Measurements from ENCODE around the gene TRAK1.

TRAK1 gene

GRCh38 chr3:42183991-42184632, 93.0 kb downstream of the TRAK1 start:
- no peak for DNase-seq

DNA sequence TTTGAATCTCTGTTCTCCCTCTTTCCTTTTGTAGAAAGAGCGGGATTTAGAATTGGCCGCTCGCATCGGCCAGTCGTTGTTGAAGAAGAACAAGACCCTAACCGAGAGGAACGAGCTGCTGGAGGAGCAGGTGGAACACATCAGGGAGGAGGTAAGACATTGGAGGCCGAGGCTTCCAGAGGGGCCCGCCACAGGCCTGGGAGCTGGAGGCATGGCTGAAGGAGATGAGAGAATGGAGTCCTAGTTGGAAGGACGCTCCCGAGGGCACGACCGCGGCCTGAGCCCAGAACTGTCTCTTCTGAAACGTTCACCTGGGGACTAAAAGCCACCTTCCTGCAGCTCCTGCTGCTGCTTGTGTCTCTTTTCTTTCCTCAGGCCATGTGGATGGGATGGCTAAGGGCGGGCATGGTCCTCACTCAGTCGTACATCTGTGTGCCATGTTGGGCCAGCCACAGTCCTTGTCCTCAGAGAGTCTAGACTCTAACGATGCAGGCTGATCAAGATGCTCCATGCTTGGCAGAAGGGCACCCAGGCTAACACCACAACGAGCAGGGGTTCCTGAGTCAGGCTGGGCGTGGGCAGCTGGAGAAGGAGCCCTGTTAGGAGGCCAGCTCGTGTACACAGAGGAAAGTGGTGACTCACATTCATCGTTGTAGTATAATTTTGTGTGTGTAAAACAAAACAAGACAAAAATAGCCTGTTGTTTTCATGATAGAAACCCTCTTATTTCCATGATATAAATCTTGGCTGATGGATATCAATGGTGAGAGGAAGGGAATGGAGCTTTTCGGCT, 93.7 kb downstream of the TRAK1 start:
- no peak for DNase-seq

DNA sequence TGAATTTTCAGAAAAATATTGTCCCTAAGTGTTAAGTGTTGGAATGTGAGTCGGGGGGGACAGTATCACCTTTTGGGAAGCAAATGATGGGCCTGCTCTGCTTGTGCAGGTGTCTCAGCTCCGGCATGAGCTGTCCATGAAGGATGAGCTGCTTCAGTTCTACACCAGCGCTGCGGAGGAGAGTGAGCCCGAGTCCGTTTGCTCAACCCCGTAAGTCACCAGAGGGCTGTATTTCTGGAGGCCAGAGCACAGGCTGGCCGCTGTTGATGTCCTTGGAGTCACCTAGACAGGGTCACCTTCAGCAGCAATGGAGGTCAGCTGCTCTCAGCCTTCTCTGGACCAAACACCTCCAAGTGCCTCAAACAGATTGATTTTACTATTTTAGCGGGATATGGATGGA, 96.8 kb downstream of the TRAK1 start:
- DNase-seq: no peak

- DNase-seq: no peak
Observed at GRCh38 chr3:42188376-42188775, 97.2 kb downstream of the TRAK1 start.

DNA sequence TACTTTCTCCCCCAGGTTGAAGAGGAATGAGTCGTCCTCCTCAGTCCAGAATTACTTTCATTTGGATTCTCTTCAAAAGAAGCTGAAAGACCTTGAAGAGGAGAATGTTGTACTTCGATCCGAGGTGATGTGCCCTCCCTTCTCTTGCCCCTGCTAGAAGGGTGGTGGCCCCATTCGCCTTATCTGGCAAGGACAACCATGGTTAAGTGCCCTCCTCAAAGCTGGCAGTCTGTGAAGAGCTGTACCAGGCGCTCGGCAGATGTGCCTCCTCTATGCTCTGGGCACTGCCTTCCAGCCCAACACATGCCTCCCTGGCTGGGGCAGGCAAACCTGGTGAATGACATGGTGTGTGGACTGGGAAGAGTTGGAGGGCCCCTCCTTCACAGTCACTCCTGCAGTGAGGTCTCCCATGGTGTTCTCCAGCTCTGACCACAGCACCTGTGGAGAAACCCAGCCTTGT, 97.9 kb downstream of the TRAK1 start:
- no peak for DNase-seq

DNA sequence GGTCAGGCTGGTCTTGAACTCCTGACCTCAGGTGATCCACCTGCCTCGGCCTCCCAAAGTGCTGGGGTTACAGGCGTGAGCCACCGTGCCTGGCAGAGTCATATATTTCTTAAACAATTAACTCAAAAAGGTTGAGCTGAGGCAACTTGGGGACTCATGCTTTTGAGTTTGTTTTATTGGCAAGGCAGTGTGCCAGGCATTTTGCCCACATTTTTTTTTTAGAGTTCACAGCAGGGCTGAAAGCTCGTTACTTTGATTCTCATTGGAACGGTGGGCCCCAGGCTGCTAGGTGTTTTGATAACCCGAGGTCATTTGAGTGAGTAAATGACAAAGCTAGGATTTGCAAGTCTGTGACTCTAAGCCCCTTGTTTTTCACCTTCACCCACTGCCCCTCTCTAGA, 98.6 kb downstream of the TRAK1 start:
- no peak for DNase-seq

GRCh38 chr3:42190701-42191442, 99.7 kb downstream of the TRAK1 start:
- peak; percentile 21 for DNase-seq

GRCh38 chr3:42191443-42191747, 100.2 kb downstream of the TRAK1 start:
- no peak for DNase-seq

- peak; percentile 6 for DNase-seq
Observed at GRCh38 chr3:42192334-42193200, 101.4 kb downstream of the TRAK1 start.

GRCh38 chr3:42194943-42195510, 103.9 kb downstream of the TRAK1 start:
- DNase-seq: no peak

DNA sequence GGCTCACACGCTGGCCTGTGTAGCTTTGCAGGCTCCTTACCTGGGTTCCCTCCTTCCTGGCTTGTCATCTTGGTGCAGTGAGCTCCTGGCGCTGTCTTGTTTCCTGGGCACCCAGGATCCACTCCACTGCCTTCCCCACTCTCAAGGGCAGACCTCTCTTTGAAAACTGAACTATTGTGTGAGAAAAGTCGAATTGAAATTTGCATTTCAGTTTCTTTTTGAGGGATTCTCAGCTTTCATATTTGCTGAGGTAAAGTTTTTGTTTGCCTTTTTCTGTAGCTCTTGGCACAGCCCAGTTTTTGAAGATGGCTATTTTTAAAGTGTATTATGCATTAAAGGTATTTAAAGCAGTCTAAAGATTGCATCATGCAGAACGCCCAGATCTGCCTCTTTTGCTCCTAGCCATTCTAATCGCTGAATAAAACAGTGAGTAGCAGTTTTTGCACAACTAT, 104.7 kb downstream of the TRAK1 start:
- peak; percentile 46 for DNase-seq

GRCh38 chr3:42198709-42199108, 107.6 kb downstream of the TRAK1 start:
- no peak for DNase-seq

GRCh38 chr3:42202217-42202865, 111.2 kb downstream of the TRAK1 start:
- no peak for DNase-seq

DNA sequence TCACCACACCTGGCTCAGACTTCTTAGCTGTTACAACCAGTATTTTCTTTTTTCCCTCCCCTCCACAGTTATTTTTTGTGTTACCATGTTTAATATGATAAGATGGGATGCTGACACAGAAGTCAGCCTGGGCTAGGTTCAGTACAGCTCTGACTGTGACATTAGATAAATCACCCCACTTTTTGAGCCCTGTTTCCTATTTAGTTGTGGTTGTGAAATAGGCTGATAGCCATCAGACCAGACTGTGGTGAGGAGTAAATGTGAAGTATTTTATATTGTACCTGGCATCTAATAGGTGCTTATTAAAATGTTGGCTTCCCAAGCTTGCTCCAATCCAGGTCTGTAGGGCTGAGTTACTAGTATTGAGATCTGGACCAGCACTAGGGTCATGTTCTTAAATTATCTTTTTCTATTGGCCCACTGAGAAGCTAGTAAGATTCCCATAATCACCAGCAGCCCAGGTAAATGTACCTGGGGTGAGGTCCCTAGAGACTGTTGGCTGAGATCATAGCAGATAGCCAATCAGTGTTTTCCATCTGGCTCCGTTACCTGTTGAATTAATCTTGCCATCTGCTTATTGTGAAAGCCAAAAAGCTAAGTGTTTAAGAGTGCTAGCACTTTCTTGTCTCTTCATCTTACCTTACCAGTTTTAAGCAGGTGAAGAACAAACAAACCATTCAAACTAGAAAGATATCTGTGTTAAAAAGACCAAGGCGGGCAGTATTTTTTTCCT, 113.9 kb downstream of the TRAK1 start:
- DNase-seq: no peak

- no peak for DNase-seq
Observed at GRCh38 chr3:42205800-42206514, 114.8 kb downstream of the TRAK1 start.

GRCh38 chr3:42209917-42210316, 118.8 kb downstream of the TRAK1 start:
- no peak for DNase-seq

DNA sequence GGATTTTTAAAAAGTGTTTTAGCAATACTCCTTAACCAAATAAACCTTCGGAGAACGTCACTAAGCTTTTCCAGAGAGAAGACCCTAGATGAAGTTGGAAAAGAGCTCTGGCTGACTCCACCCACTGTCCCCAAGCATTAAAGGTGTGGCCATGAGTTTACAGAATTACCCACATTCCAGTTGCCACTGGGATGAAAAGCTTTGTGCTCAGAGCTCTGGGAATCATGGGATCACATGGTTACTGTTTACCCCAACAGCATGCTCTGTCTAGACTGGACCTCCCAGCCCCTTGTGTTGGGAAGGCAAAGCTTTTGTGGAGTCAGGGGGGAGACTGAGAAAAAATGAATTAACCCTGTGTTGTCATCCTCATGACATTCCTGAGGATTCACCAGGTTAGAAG, 119.6 kb downstream of the TRAK1 start:
- no peak for DNase-seq

- DNase-seq: no peak
Observed at GRCh38 chr3:42213417-42213816, 122.3 kb downstream of the TRAK1 start.

DNA sequence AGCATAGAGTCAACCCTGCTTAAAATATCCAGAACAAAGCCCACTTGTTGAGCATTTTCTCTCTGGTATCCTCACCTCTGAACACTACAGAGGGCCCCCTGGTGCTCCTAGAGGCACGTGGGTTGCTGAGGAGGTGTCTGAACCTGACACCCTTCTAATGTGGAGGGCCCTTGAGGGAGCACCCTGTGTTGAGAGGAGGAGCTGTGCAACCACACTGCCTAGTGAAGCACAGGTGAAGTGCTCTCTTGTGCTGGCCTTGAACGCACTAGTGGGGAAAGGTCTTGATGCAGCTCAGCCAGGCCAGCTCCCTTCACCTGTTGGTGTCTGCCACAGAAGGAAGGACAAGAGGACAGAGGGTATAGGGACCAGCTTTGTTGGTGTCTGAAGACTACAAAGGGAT, 122.9 kb downstream of the TRAK1 start:
- DNase-seq: no peak

DNA sequence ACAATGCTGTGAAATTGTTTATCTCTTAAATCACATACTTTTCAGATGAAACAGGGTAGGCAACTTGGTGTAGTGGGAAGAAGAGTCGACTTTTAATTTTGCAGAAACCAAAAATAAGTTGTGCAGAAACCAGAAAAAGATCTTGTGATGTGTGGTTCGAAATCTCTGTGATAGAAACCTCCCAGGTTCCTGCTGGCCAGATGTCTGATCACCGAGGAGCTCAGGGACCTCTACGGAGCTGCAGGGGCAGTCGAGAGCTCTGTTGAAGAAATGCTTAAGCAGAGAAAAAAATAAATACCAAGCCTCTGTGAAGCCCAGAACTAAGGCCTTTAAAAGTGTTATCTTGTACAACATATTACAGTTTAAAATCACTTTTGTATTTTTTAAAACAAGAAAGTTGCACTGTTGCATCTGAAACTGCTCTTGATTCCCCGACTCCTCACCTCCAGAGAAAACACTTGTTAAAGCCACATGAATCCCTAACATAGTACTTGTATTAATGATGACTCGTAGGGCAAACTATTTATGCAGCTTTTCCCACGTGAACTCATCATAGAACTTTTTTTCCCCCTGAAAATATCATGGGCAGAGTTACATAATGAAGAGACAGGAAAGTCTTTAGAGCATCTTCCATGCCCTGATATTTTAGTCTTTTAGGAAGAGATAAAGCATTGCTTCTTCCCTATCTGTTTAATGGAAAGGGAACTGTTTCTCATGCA, 123.6 kb downstream of the TRAK1 start:
- no peak for DNase-seq
